GM21717 (cell line): ENCODE measurements around the gene RBCK1.
"Not testable (repeated sequence)": the region's sequence is repeated elsewhere in the genome, so short reads cannot be mapped to it uniquely, and the experiment has no call there.

Experiments
- ATAC-seq: cut with Tn5 transposase; IDR thresholded peaks from one replicate; pipeline ENCODE4 v1.9.1; 2021; ENCODE audit warnings: mild to moderate bottlenecking, moderate library complexity; ENCODE audit not compliant: unreplicated experiment

The RBCK1 gene

GRCh38 chr20:434661-435419, 26.7 kb downstream of the RBCK1 start:
- ATAC-seq = no peak

GRCh38 chr20:435558-435957, 27.5 kb downstream of the RBCK1 start:
- no peak for ATAC-seq

DNA sequence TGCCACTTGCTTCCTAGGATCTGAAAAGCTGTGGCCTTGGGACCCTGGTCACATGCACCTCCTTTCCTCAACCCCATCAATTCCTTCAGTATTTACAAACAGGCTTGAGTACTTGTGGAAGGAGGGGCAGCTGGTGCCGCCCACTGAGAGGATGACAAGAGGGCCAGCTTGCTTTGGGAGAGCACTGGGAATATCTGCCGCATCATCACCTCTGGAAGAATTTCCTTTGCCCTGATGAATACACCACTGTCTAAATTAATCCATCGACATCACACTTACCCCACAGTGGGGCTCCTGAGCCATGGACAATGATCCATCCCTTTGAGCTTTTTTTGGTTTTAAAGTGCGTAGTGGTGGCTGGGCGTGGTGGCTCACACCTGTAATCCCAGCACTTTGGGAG, 28.4 kb downstream of the RBCK1 start:
- ATAC-seq = no peak

GRCh38 chr20:437787-438486, 29.8 kb downstream of the RBCK1 start:
- ATAC-seq = no peak

DNA sequence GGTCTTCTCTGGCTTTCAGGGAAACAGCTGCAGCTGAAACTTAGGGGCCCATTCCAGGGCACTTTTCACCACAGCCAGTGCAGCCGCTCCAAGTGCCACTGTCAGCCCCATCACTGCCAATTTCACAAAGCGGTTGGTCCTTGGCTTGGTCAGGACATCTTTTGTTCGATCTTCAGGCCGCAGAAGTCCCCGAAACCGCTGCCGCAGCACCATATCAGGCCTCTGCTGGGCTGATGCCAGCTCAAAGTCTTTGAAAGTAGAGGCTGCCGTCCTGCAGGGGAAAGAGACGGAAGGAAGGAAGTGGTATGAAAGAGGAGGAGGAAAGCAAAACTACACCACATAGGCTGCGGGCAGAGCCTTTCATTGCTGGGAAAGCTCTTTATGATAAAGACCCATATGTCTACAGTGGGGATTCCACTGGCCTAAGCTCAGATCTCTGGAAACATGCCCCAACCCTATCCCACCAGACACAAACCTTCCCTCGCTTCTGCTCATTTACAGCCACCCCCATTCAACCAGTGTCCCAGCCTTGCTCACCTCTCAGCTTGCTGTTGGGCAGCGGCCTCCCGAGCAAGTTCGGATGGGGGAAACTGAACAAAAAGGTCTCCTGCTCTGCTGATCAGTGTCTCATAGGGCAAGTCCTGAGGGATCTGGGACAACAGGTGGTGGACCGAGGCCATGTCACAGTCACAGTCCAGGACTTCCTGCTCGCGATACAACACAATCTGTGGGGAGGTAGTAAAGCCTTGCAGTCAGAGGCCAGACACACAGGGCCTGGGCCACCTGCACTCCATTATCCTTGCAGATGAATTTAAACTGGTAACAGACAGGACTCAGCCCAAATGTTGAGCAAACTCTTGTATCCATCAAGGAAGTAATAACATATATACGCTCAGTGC, 30.7 kb downstream of the RBCK1 start:
- ATAC-seq = no peak

GRCh38 chr20:440148-440547, 32.0 kb downstream of the RBCK1 start:
- ATAC-seq = no peak

GRCh38 chr20:440636-441035, 32.5 kb downstream of the RBCK1 start:
- ATAC-seq = no peak

DNA sequence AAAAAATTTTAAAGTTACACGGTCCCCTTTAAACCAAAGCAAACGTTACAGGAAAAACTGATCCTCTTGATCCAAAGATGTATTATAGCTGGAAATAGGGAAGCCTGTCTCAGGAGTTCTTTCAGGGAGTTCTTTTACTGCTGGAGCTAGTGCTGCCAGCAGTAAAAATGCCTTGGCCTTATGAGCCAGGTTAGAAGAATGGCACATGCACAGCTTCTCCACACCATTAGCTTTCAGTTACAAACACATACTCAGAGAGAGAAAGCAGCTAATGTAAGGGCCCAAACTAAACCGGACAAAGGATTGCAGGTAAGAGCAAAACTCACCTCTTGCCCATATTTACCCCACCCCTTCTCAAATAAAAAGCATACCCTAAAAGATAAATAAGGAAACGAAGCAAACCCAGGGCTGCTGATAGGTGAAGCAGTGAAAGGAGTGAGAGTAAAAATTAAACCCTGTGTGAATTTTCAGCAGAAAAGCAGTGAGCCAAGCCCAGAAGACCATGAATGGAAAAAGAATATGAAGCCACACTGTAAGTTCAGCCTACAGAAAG, 35.2 kb downstream of the RBCK1 start:
- ATAC-seq = no peak

GRCh38 chr20:444117-444516, 36.0 kb downstream of the RBCK1 start:
- no peak for ATAC-seq

- ATAC-seq = no peak
Observed at GRCh38 chr20:444862-445426, 36.8 kb downstream of the RBCK1 start.

DNA sequence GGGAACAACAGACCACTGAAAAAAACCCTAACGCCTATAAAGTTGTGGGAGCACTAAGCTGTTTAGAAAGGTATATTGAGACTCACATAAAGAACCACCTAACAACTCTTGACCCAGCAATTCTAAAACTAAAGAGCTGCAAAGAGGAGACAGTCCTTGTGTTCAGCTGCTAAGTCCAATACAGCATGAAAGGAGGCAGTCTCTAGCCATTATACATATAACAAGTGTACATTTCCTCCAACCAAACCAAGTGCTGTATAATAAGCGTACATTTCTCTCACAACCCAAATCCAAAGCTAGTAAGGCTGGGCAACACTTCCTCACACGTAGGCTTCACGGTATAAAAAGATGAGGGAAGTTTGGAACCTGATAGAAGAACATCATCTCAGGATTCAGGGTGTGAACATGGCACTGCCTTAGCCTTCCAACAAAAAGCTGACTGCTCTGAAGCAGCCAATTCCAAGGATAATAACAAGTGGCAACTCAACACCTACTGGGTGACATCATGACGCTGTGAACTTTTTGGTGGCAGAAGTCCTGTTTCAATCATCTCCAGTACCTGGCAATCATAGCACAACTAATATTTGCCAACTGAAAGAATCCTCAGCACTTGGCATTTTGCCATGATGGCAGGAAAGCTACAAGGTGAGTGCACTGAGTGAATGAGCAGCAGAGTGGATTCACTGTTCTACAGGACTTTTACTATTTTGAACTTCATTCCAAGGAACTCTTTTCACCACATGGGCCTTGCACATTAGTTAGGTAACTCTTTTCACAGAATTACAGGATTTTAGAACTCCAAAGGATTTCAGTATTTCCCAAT, 37.6 kb downstream of the RBCK1 start:
- ATAC-seq = no peak

DNA sequence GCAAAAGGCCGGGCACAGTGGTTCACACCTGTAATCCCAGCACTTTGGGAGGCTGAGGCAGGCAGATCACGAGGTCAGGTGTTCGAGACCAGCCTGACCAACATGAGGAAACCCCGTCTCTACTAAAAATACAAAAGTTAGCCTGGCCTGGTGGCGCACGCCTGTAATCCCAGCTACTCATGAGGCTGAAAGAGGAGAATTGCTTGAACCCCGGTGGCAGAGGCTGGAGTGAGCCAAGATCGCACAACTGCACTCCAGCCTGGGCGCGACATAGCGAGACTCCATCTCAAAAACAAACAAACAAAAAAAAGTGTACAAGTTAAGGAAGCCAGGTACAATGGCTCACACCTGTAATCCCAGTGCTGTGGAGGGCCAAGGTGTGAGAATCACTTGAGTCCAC, 43.9 kb downstream of the RBCK1 start:
- not testable (repeated sequence) for ATAC-seq

DNA sequence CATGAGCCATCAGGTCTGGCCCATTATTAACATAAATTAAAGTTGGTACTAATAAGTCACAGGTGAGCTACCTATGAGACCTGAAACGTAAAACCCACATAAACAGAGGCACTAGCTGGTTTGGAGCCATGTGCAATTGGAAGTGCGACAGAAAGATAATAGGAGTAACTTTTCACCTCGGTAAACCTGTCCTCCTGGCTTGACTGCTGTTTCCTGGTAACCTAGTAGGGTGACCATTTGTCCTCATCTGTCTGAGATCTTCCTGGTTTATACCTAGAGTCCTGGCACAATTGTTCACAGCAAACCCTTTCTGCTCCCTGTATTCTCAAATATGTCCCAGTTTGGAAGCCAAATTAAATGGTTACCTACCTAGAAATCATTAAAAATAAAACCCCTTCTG, 46.9 kb downstream of the RBCK1 start:
- ATAC-seq = no peak

DNA sequence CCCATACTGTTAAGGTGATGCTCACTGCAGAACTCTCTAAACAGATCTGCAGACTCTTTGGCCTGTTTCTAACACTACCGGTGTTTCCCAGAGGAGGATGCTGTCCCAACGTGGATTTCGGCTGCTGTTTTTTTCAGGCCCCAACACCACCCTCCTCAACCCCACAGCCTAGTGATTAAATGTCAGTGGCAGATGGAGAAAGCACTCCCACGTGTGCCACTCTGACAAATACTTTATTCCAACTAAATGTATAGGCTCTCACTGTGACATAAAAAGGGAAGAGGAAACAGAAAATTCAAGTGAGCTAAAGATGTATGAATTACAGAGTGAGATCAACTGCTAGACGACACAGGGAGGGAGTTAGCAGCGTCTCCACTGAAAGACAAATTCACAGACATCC, 50.7 kb downstream of the RBCK1 start:
- no peak for ATAC-seq

GRCh38 chr20:460180-460579, 52.1 kb downstream of the RBCK1 start:
- no peak for ATAC-seq

DNA sequence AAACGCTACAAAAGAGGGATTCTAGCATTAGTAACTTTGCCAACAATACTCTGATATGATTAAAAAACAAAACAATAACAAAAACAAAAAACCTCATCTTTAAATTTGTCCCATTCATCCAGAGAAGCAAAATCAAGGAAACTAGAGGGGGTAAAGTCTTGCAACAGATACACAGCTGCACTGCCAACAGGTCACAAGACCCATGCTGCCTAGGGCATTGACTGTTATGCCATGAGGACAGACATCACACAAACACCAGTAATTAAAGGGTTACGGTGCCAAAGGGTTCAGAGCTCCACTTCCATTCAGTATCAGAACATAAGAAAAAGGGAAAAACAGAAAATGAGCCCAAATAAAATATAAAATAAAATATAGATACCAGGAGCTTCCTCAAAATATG, 52.6 kb downstream of the RBCK1 start:
- no peak for ATAC-seq

GRCh38 chr20:461254-462198, 53.4 kb downstream of the RBCK1 start:
- ATAC-seq = peak; percentile 33

- peak; percentile 87 for ATAC-seq
Observed at GRCh38 chr20:462199-462991, 54.3 kb downstream of the RBCK1 start, which contains the start of gene TBC1D20. TBC1D20 (minus strand) TSS chr20:462533; CDS start chr20:462405, 128 bp downstream.
